HG02678 (cell line): Measurements from ENCODE around the gene CD28.

Experiments
- ATAC-seq: cut with Tn5 transposase; IDR thresholded peaks from one replicate; pipeline ENCODE4 v1.9.1; 2021; ENCODE audit warnings: mild to moderate bottlenecking, moderate library complexity; ENCODE audit not compliant: unreplicated experiment

CD28 gene

GRCh38 chr2:203706403-203706802 is at the start of gene CD28:
CD28 (plus strand) TSS chr2:203706639; CDS start chr2:203706697, 58 bp downstream.
- peak; percentile 99 for ATAC-seq

GRCh38 chr2:203659331-203660049 is 46.9 kb upstream of the CD28 start:
- ATAC-seq = peak; percentile 62

GRCh38 chr2:203660465-203660864 is 46.0 kb upstream of the CD28 start:
- ATAC-seq = no peak

- no peak for ATAC-seq
Measured at GRCh38 chr2:203661279-203661908, 45.0 kb upstream of the CD28 start.

- no peak for ATAC-seq
Measured at GRCh38 chr2:203662487-203662886, 44.0 kb upstream of the CD28 start.

- ATAC-seq = no peak
Measured at GRCh38 chr2:203662951-203663350, 43.5 kb upstream of the CD28 start.

GRCh38 chr2:203664029-203664755 is 42.2 kb upstream of the CD28 start:
- ATAC-seq = no peak

GRCh38 chr2:203667838-203668237 is 38.6 kb upstream of the CD28 start:
- ATAC-seq = no peak

- ATAC-seq = no peak
Measured at GRCh38 chr2:203669820-203670219, 36.6 kb upstream of the CD28 start.

GRCh38 chr2:203670939-203671338 is 35.5 kb upstream of the CD28 start:
- no peak for ATAC-seq

- ATAC-seq = no peak
Measured at GRCh38 chr2:203671876-203672275, 34.6 kb upstream of the CD28 start.

- ATAC-seq = no peak
Measured at GRCh38 chr2:203672856-203673255, 33.6 kb upstream of the CD28 start.

GRCh38 chr2:203673933-203674332 is 32.5 kb upstream of the CD28 start:
- peak; percentile 100 for ATAC-seq

GRCh38 chr2:203675086-203675485 is 31.4 kb upstream of the CD28 start:
- ATAC-seq = no peak

GRCh38 chr2:203678971-203679370 is 27.5 kb upstream of the CD28 start:
- ATAC-seq = no peak

- ATAC-seq = no peak
Measured at GRCh38 chr2:203679401-203679800, 27.0 kb upstream of the CD28 start.

- ATAC-seq = no peak
Measured at GRCh38 chr2:203681978-203682377, 24.5 kb upstream of the CD28 start.

- ATAC-seq = no peak
Measured at GRCh38 chr2:203682688-203683130, 23.7 kb upstream of the CD28 start.

GRCh38 chr2:203683421-203683820 is 23.0 kb upstream of the CD28 start:
- ATAC-seq = no peak

GRCh38 chr2:203683932-203684556 is 22.4 kb upstream of the CD28 start:
- peak; percentile 81 for ATAC-seq

- ATAC-seq = no peak
Measured at GRCh38 chr2:203685081-203685621, 21.3 kb upstream of the CD28 start.
